Measurements from ENCODE around the gene DAB2IP.

DAB2IP gene

DNA sequence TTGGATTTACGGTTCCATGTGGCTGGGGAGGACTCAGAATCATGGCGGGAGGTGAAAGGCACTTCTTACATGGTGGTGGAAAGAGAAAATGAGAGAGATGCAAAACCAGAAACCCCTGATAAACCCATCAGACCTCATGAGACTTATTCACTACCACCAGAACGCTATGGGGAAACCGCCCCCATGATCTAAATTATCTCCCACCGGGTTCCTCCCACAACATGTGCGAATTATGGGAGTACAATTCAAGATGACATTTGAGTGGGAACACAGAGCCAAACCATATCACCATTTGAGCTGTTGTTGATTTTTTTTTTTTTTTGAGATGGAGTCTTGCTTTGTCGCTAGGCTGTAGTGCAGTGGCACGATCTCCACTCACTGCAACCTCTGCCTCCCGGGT lies 16.5 kb downstream of the DAB2IP start:
- Histone ChIP-seq H3K9me2 (replicated peaks; ENCODE audit: control insufficient read depth, low read length) (no peaks in the 10 kb centered on the region), H3K79me2 (ENCODE audit: control insufficient read depth, low read length) (no peaks in the 10 kb centered on the region), H3K36me3 (ENCODE audit: control insufficient read depth, low read length) (no peaks in the 10 kb centered on the region), H3K4me3 (ENCODE audit: low read length) (no peak overlapping the region), H3F3A (ENCODE audit: control insufficient read depth, insufficient read depth) (no peaks in the 10 kb centered on the region), H3K4me2 (ENCODE audit: low read length) (no peak overlapping the region), H3K27me3 (ENCODE audit: control insufficient read depth, low read length) (peaks cover 21% of the 10 kb centered on the region; the same call in 1 of the 2 replicates), H3K4me1 (ENCODE audit: control insufficient read depth, low read length) (no peaks in the 10 kb centered on the region), H4K20me1 (ENCODE audit: control insufficient read depth, insufficient read depth, low read depth, low read length) (no peaks in the 10 kb centered on the region), H3K27ac (ENCODE audit: low read depth, low read length) (no peak overlapping the region), H3K9me3 (ENCODE audit: control insufficient read depth, insufficient read depth, low read length) (no peaks in the 10 kb centered on the region)
- TF ChIP-seq, protein P1, sequence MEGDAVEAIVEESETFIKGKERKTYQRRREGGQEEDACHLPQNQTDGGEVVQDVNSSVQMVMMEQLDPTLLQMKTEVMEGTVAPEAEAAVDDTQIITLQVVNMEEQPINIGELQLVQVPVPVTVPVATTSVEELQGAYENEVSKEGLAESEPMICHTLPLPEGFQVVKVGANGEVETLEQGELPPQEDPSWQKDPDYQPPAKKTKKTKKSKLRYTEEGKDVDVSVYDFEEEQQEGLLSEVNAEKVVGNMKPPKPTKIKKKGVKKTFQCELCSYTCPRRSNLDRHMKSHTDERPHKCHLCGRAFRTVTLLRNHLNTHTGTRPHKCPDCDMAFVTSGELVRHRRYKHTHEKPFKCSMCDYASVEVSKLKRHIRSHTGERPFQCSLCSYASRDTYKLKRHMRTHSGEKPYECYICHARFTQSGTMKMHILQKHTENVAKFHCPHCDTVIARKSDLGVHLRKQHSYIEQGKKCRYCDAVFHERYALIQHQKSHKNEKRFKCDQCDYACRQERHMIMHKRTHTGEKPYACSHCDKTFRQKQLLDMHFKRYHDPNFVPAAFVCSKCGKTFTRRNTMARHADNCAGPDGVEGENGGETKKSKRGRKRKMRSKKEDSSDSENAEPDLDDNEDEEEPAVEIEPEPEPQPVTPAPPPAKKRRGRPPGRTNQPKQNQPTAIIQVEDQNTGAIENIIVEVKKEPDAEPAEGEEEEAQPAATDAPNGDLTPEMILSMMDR (IDR thresholded peaks at IDR 0.05; ENCODE audit: low read depth, low read length, poor library complexity, severe bottlenecking) = no peak
- TF ChIP-seq EZH2phosphoT487 (IDR thresholded peaks at IDR 0.05; ENCODE audit: borderline replicate concordance, low read length) = no peak

DNA sequence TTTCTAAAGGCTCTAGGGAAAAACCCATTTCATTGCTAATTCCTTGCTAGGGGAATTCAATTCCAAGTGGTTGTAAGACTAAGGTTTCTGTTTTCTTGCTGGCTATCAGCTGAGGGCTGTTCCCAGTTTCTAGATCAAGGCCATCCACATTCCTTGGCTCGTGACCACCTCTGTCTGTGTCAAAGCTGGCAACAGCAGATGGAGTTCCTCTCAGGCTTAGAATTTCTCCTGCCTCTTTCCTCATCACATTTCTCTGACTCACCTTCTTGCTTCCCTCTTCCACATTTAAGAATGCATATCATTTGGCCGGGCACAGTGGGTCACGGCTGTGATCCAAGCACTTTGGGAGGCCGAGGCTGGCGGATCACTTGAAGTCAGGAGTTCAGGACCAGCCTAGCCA lies 19.0 kb downstream of the DAB2IP start:
- H3K4me2 ChIP-seq (ENCODE audit: low read length) = no peak overlapping the region
- no peak for TF ChIP-seq EZH2phosphoT487 (IDR thresholded peaks at IDR 0.05; ENCODE audit: borderline replicate concordance, low read length)
- TF ChIP-seq, protein P1 (IDR thresholded peaks at IDR 0.05; ENCODE audit: low read depth, low read length, poor library complexity, severe bottlenecking) = no peak
- H3K36me3 ChIP-seq (ENCODE audit: control insufficient read depth, low read length) = no peaks in the 10 kb centered on the region
- H3K4me1 ChIP-seq (ENCODE audit: control insufficient read depth, low read length) = no peaks in the 10 kb centered on the region
- no peak overlapping the region for H3K4me3 ChIP-seq (ENCODE audit: low read length)
- no peaks in the 10 kb centered on the region for H3K9me2 ChIP-seq (replicated peaks; ENCODE audit: control insufficient read depth, low read length)
- H3K27me3 ChIP-seq (ENCODE audit: control insufficient read depth, low read length) = peaks cover 15% of the 10 kb centered on the region; the same call in 1 of the 2 replicates
- H3K79me2 ChIP-seq (ENCODE audit: control insufficient read depth, low read length) = no peaks in the 10 kb centered on the region
- H3F3A ChIP-seq (ENCODE audit: control insufficient read depth, insufficient read depth) = no peaks in the 10 kb centered on the region
- no peak overlapping the region for H3K27ac ChIP-seq (ENCODE audit: low read depth, low read length)
- H4K20me1 ChIP-seq (ENCODE audit: control insufficient read depth, insufficient read depth, low read depth, low read length) = no peaks in the 10 kb centered on the region
- H3K9me3 ChIP-seq (ENCODE audit: control insufficient read depth, insufficient read depth, low read length) = no peaks in the 10 kb centered on the region

DNA sequence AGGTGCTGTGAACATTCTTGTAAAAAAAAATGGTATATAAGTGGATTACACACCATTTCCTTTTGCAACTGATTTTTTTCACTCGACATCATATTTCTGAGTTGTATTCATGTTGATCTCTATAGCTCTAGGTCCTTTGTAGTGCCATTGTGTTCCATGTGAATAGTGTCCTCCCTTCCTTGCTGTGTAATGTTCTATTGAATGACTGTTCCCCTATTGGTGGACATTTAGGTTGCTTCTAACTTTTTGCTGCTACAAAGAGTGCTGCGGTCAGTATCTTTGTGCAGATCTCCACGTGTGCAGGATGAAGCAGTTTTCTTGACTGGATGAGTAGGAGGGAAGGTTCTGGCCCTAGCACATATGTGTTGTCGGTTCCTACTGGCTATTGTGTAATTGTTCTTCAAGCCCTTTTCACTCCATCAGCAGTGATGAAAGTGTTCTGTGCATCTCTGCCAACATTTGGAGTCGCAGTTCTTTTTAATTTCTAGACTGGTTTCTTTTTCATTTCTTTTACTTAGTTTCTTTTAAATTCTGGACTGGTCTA lies 20.2 kb downstream of the DAB2IP start:
- H3K36me3 ChIP-seq (ENCODE audit: control insufficient read depth, low read length) = no peaks in the 10 kb centered on the region
- H3K9me3 ChIP-seq (ENCODE audit: control insufficient read depth, insufficient read depth, low read length) = no peaks in the 10 kb centered on the region
- no peak overlapping the region for H3K27ac ChIP-seq (ENCODE audit: low read depth, low read length)
- TF ChIP-seq, protein P1 (IDR thresholded peaks at IDR 0.05; ENCODE audit: low read depth, low read length, poor library complexity, severe bottlenecking) = no peak
- TF ChIP-seq EZH2phosphoT487 (IDR thresholded peaks at IDR 0.05; ENCODE audit: borderline replicate concordance, low read length) = no peak
- no peaks in the 10 kb centered on the region for H3K9me2 ChIP-seq (replicated peaks; ENCODE audit: control insufficient read depth, low read length)
- no peaks in the 10 kb centered on the region for H3K79me2 ChIP-seq (ENCODE audit: control insufficient read depth, low read length)
- H3K4me1 ChIP-seq (ENCODE audit: control insufficient read depth, low read length) = no peaks in the 10 kb centered on the region
- no peak overlapping the region for H3K4me2 ChIP-seq (ENCODE audit: low read length)
- no peak overlapping the region for H3K4me3 ChIP-seq (ENCODE audit: low read length)
- H3F3A ChIP-seq (ENCODE audit: control insufficient read depth, insufficient read depth) = no peaks in the 10 kb centered on the region
- peaks cover 8% of the 10 kb centered on the region; the same call in 1 of the 2 replicates for H3K27me3 ChIP-seq (ENCODE audit: control insufficient read depth, low read length)
- no peaks in the 10 kb centered on the region for H4K20me1 ChIP-seq (ENCODE audit: control insufficient read depth, insufficient read depth, low read depth, low read length)
